Urothelium cell line (cell line): ENCODE data around the gene TOB2.

Source experiments
- DNase-seq: peaks from one replicate; pipeline ENCODE4 v3.0.0; 2011; ENCODE audit warnings: low spot score, mixed read lengths
- FAIRE-seq: peaks from 2 replicates; lab custom pipeline; 2011; peaks lifted over from hg19 to GRCh38; lab: Jason Lieb, UNC

TOB2 gene, protein sequence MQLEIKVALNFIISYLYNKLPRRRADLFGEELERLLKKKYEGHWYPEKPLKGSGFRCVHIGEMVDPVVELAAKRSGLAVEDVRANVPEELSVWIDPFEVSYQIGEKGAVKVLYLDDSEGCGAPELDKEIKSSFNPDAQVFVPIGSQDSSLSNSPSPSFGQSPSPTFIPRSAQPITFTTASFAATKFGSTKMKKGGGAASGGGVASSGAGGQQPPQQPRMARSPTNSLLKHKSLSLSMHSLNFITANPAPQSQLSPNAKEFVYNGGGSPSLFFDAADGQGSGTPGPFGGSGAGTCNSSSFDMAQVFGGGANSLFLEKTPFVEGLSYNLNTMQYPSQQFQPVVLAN

DNA sequence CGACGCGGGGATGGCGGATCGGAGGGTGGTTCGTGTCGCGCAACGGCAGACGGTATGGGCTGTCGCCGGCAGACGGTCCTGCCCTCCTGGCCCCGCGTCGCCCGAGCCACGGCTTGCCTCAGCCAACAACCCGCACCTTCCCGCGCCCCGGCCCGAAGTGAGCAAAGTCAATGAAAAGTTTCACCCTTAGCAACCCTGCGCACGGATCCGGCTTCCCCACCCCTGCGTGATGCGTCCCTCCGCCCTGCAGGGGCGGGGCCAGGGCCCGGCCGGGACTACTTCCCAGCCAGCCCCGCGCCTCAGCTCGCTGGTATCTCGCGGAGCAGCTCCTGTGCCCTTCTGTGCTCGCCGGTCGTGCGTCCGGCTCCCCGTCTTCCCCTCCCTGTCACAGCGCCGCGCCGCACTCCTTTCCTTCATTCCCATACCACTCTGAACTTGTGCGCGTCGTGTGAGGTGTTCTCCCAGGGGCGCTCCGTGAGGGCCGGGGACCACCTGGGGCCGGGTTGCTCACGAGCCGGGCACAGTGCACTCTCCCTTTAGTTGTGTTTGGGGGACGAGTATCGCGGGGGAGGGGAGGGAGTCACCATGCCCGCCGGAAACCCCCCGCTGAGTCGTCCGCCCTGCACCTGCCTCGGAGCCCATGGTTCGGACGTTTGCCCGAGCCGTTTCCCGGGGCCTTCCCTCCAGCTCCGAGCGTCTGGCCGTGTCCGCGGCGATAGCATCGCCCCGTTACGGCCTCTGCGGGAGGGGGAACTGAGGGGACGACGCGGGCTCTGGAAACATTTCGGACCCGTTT is at the start of gene TOB2:
TSS of gene TOB2 (minus strand) at position 163 of the 796 bp plus-strand sequence. CDS start 9,456 bp downstream, outside the sequence.
- DNase-seq (peak; percentile 89), FAIRE-seq (peak; percentile 90)

DNA sequence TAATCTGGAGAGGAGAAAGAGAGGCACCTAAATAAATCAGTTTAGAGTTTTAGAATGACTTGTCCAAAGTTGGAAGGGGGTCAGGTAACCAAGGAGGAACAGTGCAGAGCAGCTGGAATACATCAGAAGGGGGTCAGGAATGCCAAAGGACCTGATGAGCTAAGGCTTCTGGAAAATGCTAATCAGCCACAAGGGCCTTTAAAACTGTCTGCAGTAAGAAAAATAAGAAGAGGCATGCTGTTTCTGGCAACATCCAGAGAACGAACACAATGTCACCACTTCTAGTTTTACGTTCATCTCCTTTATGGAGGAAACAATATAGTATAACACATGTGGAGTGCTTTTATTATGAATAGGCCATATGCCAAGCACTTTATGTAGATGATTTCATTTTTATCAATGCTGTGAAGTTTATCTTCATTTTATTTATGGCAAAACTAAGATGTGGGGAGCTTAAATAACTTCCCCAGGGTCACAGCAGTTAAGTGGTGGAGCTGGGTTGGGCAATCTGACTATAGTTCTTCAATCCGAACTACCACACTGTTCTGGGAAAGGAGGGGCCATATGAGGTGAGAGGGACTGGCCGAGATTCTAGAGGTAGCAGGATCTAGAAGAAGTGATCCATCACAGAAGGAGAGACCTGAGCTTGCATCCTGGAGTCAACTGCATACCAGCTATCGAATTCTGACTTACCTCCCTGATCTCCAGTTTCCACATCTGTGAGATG is 44.9 kb upstream of the TOB2 start:
- no peak for FAIRE-seq

DNA sequence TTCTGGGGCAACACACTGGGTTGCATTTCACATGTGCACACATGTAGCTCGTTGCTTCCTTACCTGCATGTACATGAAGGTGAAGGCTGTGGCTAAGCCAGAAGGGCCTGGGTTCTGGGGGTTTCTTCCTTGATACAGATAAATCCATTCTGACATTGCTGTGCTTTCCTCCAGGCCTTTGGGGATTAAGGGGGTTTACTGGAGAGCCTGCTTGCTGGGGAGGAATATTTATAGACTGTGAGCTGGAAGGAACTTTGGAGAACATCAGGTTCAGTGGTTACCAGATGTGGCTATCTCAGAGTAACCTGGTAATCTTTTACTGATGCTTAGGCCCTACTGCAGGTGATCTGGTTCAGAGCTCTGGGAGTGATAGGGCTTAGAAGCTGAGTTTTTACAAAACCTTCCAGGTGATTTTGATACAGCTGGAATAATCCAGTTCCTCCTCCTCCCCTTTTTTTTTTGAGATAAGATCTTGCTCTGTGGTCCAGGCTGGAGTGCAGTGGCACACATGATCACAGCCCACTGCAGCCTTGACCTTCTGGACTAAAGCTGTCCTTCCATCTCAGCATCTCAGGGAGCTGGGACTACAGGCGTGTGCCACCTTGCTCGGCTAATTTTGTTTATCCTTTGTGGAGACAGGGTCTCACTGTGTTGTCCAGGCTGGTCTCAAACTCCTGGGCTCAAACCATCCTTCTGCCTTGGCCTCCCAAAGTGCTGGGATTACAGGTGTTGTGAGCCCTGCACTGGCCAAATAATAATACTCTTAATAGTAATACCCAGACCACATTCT is 42.2 kb upstream of the TOB2 start:
- no peak for FAIRE-seq
- DNase-seq = no peak

More for the DNA sequence above, 44.9 kb upstream of the TOB2 start:
- no peak for DNase-seq

DNA sequence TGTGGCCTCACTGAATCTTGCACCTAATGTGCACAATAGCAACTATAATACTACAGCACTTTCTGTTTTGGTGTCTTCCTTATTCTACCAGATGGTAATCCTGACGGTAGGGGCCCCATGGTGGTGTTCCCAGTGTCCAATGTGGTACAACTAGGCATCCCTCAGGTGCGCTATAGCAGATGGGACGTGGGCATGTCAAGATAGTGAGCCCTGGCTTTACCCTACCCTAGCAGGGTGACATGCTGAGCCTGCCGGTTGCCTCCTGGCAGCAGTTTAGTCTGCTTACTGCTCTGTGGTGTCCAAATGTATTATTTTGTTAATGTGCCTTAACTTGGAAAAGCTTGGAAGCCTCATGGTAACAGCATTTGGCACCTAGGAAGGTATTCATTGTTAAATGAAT is 41.5 kb upstream of the TOB2 start:
- FAIRE-seq (no peak), DNase-seq (no peak)

DNA sequence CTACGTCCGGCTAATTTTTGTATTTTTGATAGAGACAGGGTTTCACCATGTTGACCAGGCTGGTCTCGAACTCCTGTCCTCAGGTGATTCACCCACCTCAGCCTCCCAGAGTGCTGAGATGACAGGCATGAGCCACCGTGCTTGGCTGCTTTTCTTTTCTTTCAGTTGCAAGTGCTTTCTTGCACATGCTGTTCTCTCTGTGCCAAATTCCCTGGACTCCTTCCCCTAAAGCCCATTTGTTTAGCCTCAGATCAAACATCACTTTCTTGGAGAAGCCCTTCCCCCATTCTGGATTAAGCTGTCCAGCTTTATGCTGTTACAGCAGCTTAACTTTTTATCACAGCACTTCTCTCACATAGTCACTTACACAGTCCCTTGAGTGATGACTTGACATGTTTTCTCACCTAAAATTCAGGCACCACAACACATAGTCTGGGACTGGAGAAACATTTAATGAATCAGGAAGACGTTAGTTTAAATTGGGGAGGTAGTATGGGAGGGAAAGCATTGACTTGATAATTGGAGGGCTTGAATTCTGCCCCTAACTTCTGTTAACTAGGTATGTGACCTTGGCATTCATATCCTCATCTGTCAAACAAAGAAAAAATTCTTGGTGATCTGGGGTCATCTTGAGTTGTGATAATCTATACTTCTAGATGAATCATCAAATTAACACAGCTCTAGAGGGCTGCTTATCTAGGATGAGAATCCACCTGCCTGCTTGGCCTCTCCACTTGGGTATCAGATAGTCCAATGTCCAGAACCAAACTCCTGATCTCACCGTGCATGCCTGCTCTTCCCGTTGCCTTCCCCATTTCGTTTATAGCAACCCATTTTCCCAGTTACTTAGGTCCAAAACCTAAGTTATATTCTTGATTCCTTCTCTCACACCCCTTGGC is 40.7 kb upstream of the TOB2 start:
- DNase-seq (no peak), FAIRE-seq (peak; percentile 46)

DNA sequence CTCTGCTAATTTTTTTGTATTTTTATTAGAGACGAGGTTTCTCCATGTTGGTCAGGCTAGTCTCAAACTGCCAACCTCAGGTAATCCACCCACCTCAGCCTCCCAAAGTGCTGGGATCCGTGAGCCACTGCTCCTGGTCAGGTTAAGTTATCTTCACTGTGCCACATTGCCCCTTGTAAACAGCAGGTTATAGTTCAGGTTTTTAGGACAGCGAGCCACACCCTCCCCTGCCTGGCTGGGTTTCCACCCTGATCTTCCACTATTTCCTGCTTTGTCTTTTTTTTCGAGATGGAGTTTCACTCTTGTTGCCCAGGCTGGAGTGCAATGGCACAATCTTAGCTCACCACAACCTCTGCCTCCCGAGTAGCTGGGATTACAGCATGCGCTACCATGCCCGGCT is 38.4 kb upstream of the TOB2 start:
- FAIRE-seq (no peak), DNase-seq (no peak)

DNA sequence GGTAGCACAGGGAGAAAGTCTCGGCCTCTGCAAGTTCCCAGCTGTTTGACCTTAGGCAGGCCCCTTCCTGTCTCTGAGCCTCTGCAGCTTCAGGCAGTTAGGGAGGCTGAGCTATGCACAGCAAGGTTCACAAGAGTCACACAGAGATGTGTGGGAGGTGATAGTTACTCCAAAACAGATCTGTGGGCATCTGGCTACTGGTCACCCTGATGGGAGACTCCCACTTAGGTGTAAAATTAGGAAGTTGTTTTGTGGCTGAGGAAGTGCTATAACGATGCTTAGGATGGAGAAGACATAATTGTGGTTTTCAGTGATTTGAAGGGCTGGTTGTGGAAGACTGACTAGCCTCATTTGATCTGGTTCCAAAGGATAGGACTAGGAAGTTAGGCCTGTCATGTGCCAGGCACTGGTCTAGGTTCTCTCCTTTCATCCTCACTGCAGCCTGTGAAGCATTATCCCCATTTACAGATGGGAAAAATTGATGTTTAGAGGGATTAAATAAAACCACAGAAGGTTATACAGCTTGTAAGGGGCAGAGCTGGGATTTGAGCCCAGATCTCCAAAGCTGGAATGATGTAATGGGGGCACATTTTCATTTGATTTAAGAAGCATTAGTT is 35.8 kb upstream of the TOB2 start:
- FAIRE-seq = no peak
- DNase-seq = no peak

DNA sequence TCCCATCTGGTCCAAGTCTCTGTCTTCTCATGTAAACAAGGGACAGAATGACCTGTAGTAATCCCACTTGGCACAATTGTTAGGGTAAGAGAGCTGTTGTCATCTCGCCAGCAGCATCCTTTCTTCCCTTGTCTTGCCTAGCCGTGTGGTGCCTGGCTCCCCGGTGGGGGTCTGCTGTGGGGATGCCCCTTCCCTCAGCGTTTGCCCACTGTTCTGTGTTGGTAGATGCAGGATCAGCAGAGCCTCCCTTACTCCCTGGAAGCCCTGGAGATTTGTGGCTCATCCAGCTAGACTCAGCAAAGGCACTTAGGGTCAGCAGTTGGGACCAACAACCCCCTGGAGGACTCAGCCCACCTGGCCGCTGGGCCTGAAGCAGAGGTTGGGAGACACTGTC is 35.3 kb upstream of the TOB2 start:
- DNase-seq = no peak
- FAIRE-seq = no peak

DNA sequence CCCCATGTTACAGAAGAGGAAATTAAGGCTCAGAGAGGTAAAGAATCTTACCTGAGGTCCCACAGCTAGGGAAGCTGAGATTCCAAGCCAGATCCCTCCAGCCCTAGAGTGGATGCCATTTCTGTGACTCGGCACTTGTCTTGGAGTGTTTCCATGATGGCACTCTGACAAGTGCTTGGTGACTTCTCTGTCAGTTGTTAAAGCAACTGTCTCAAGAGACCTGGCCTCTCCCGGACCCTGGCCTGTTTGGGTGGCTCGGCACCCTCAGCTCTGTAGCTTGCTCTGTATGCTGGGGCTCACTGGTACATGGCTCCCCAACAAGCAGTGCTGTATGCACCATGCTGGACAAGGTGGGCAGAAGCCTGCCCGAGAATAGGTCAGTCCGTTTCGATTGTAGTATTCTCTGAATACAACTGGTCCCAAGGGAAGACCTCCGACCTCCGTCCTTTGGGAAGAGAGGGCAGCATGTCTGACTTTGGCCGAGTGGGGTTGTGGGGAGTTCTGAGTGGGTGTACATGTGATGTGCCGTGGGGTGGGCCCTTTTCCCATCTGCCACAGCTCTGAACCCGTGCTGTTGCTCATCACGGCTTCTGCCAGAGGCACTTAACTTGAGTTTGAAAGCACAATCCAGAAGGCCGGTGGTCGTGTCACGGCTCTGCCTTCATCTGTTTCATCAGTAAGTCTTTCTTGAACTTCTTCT is 34.7 kb upstream of the TOB2 start:
- FAIRE-seq (no peak), DNase-seq (no peak)

DNA sequence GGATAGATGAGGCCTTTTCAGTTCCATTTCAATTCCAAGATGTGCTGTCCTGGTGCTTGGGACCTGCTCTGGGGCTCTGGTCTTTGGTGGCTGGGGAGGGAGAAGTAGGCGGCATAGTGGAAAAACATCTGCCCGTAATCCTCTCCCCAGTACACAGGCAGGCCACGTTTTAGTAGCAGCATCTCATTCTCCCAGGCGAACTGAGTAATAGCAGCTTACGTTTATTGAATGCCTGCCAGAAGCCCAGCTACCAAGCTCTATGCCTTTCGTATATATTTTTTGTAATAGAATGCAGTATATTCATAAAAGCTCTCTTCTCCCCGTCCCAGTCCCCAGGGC is 33.8 kb upstream of the TOB2 start:
- DNase-seq = no peak
- no peak for FAIRE-seq

DNA sequence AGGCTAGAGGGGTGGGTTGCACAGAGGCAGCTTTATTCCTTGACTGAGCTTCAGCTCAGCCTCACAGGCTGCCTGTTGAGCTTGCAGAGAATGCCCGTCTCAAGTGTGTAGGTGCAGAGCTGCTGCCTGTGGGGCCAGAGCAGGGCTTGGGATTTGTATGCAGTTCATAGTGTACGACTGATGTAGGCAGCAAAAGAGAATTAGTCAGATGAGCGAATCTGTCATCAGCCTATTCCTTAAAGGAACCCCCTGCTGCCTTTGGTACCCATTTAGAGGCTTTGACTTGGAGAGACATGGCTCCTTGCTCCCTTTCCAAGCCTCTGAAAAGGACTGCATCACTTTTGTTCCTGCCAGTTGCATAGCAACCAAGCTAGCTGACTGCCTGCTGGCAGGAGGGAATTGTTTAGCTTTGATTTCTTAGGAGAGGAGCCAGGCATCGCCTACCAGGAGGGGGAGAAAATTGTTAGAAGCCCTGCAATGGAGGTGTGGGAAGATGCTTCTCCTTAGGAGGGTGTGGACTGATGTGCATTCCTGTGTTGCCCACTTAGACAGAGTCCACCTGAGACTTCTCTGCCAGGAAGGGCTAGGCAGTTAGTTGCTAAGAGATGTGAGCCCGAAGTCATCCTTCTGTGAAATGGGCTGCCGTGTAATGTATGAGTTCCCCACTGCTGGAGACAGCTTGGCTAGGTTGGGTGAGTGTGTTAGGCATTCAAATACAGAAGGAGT is 33.2 kb upstream of the TOB2 start:
- FAIRE-seq (peak; percentile 40), DNase-seq (no peak)

DNA sequence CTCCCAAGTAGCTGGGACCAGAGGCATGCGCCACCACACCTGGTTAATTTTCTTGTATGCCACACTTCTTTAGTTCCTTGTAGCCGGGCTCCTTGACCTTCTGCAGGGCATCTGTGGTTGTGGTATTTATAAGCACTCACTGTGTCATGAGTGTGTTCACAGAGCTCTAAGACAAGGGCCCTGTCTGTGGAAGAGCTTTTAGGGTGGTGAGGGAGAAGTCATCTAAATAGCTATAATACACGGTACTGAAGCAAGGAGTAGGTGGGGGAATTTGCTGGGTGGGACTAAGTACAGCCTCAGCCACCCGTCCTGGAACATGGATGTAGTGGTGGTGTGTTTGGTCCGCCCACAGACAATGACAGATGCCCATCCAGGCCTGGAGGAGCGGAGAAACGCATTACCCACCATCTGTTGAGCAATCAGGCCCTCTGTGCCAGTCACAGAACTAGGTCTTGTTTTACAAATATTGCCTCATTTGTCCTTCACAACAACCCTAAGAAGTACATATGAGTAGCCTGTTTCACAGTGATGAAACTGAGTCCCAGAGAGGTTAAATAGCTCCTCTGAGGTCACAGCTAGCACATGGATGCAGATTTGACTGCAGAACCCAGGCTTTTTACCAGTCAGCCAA is 32.4 kb upstream of the TOB2 start:
- FAIRE-seq (no peak), DNase-seq (no peak)

DNA sequence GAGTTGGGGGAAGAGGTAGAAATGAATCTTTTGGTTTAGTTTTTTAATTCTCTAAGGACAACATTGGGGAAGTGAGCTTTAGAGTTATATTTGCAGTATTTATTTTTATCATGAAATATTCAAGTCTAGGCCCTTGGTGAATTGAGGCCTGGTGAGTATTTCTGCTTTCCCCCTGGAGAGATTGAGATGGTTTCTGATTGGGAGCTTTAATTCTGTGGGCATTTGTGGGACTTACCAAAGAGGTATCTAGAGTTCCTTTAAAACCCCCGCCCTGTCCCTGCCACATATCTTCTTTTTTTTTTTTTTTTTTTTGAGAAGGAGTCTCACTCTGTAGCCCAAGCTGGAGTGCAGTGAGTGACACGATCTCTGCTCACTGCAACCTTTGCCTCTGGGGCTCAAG is 31.9 kb upstream of the TOB2 start:
- FAIRE-seq (no peak), DNase-seq (no peak)

DNA sequence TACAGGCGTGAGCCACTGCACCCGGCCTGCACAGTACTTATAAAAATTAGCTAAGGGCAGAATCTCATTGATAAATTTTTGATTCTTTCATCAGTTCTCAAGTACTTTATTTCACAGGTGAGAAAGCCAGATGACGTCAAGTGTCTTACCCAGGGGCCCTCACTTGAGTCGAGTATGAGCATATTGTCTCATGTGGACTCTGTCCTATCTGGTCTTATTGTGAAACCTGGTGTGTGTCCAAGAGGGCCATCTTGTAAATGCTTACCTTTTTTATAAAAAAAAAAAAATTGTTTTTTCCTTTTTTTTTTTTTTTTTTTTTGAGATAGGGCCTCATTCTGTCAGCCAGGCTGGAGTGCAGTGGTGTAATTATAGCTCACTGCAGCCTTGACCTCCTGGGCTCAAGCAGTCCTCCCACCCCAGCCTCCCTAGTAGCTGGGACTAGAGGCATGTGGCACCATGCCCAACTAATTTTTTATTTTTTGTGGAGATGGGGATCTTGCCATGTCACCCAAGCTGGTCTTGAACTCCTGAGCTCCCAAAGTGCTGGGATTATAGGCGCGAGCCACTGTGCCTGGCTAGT is 28.4 kb upstream of the TOB2 start:
- FAIRE-seq = no peak
- DNase-seq = no peak

DNA sequence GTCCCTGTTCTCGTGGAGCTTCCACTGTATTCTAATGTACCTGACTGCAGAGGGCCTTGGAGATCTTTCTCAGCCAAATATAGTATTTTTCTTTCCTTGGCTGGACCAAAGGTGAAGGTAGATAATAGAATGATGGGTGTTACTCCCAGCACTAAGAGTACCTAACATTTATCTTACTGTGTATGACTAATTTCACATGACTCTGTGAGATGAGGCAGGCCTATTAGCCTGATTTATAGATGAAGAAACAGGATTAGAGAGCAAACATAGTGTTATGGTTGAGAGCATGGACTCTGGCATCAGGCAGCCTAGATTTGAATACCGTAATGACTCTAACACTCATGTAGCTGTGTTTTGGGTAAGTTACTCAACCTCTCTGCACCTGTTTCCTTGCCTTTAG is 25.0 kb upstream of the TOB2 start:
- no peak for FAIRE-seq
- DNase-seq = no peak

DNA sequence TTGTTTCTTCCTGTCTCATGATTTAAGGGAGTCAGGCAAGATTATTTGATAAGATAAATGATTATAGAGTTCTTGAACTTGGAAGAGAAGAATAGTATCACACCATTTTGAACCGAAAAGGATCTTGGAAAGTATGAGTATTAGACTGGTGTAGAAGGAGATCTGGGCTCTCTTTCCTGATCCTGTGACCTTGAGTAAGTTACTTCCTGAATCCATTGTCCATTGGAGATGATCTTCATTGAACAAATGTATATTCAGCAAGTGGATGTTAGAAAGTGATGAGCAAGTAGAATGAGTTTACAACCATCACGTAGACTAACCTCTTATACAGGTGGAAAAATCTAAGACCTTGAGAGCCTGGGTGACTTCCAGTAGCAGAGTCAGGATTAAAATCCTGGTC is 24.3 kb upstream of the TOB2 start:
- FAIRE-seq (no peak), DNase-seq (no peak)

DNA sequence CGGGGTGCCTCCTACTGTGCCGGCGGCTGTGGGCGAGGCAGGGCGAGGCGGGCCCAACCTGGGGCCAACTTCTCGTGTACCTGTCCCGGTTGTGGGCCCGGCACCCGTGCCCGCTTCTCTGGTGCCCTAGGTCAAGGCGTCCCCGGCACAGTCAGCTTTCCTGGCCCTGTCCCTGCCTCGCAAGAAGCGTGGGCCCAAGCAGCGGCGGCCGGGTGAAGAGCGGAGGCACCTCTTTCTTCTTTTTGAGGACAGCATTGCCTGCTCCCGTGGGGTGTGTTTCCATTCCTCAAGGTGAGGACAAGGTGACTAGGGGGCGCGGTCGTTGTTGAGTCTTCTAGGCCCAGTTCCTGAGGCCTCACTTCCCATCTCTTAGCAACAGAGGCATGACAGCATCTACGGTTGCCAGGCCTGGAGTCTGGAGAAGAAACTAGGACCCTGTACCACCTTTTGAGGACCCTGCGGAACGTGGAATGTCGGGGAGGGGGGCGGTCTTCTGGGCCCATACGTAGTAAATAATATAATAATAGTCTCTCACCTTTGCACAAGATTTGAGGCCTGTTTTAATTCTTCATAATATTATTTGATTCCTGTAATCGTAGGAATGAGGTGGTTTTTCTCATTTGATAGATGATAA is 22.7 kb upstream of the TOB2 start:
- no peak for FAIRE-seq
- no peak for DNase-seq
